Esophagus squamous epithelium (tissue), 4 donors: ENCODE measurements around the gene LRRC56.

Experiments used
- POLR2A ChIP-seq, 4 donors: fragments of 450-650 bp; IDR thresholded peaks; one replicate each; pipeline ENCODE4 v1.6.1; 2017; ENCODE audit warnings: antibody characterized with exemption in 4 of 4, mild to moderate bottlenecking in 4 of 4, moderate library complexity in 3 of 4
- TF ChIP-seq, protein P1 (sequence below), 6 experiments: fragments of 450-650 bp in 4 of 6; fragments of 200-600 bp in 2 of 6; sonication (generic) in 2 of 6; IDR thresholded peaks; one replicate each; pipeline ENCODE4 v1.5.1; 2016 to 2019; ENCODE audit warnings: antibody characterized with exemption in 6 of 6, mild to moderate bottlenecking in 4 of 6, moderate library complexity in 4 of 6

DNA sequence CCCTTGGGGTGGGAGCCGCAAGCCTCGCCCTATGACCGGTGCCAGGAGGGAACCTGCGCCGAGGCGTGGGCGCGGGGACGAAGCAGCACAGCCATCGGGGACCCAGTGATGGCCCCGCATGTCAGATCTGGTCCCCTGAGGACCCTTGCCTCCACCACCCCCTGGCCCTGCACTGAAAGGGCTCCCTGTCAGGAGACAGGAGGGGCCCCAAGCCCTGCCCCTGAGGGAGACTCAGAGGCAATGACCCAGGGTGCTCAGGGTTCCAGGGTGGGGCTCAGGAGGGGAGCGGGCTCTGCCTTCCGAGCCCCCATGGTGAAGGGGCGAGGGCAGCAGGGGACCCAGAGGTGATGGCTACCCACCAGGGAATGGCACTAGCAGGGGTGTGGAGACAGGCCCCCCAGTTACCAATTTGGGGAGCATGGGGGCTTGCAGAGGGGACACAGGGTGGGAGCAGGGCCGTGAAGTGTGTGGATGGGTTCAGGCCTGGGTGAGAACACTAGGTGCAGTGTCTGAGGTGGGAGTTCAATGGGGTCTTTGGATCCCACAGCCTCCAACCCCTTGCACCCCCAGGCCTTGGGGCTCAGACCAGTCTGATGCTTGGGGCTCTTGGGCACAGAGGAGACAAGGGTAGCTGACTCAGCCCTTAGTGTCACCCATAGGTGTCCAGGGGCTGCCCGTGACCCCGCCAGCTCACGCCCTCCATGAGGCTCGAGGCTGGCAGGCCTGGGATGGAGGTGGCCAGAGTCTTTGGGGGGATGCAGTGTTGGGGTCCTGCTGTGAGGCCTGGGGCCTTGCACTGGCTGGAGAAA is 499 bp downstream of the LRRC56 start:
- TF ChIP-seq POLR2A (IDR thresholded peaks at IDR 0.05): no peak
- TF ChIP-seq, protein P1, sequence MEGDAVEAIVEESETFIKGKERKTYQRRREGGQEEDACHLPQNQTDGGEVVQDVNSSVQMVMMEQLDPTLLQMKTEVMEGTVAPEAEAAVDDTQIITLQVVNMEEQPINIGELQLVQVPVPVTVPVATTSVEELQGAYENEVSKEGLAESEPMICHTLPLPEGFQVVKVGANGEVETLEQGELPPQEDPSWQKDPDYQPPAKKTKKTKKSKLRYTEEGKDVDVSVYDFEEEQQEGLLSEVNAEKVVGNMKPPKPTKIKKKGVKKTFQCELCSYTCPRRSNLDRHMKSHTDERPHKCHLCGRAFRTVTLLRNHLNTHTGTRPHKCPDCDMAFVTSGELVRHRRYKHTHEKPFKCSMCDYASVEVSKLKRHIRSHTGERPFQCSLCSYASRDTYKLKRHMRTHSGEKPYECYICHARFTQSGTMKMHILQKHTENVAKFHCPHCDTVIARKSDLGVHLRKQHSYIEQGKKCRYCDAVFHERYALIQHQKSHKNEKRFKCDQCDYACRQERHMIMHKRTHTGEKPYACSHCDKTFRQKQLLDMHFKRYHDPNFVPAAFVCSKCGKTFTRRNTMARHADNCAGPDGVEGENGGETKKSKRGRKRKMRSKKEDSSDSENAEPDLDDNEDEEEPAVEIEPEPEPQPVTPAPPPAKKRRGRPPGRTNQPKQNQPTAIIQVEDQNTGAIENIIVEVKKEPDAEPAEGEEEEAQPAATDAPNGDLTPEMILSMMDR (IDR thresholded peaks at IDR 0.05): no peak
